GM10266 (cell line): ENCODE data around the gene GRIK4.

ENCODE experiments used
- DNase-seq: peaks from one replicate; pipeline ENCODE4 v3.0.0; 2012; ENCODE audit errors: extremely low spot score
- CTCF ChIP-seq: IDR thresholded peaks from 2 replicates; pipeline ENCODE4 v1.5.1; 2012; ENCODE audit warnings: mild to moderate bottlenecking, low read depth; ENCODE audit not compliant: control insufficient read depth, insufficient read depth; ENCODE audit errors: missing control alignments

GRIK4 gene

GRCh38 chr11:120814531-120815318 is 303.2 kb downstream of the GRIK4 start:
- no peak for DNase-seq
- no peak for TF ChIP-seq CTCF

DNA sequence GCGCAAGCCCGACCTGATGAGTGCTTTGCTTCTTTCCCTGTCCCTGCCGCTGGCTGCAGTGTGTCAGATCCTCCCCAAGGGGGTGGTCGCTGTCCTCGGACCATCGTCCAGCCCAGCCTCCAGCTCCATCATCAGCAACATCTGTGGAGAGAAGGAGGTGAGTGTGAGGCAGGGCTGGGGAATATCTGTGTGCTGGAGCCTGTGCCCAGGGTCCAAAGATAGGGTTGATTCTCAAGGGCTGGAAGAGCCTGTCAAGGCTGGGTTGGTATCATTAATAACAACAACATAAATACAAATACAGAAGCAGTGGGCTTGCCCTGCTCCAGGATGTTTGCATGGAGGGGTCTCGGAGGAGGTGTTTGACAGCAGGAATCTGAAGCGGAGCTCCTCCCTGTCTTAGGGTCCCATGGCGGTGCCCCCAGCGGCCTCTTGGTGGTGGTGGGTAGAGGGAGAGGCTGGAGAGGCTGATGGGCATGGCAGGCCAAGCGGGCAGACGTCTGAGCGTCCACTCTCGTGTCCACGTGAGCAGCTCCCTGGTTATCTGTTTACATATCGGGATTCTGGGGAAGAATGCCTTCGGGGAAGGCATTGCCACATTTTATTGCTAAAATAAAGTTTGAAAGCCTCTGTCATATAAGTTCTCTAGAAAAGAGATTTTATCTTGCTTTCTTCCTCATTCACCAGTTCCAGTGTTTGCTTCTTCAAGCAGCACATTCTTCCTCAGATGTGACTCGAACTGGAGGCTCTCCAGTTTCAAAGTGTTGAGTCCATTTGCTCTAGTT is 304.0 kb downstream of the GRIK4 start:
- TF ChIP-seq CTCF, result no peak
- no peak for DNase-seq

DNA sequence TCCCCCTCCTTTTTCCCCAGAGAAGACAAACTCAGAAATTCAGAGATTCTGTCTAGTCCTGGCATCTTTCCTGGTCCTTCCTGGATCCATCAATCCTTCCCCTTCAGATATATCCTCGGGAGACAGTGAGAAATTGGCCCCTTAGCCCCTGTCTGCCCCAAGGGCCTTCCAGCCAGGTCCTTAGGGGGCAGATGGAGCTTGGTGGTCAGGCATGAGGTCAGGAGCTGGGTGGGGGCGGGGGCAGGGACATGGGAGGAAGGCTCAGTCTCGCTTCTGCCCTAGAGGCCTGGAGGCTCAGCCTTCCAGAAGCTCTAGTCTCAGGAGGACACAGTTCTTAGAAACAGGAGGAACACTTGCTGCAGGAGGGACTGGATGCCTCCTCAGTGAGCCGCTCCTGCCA is 304.6 kb downstream of the GRIK4 start:
- no peak for TF ChIP-seq CTCF
- DNase-seq, result no peak

GRCh38 chr11:120816711-120817110 is 305.2 kb downstream of the GRIK4 start:
- TF ChIP-seq CTCF, result no peak
- no peak for DNase-seq

DNA sequence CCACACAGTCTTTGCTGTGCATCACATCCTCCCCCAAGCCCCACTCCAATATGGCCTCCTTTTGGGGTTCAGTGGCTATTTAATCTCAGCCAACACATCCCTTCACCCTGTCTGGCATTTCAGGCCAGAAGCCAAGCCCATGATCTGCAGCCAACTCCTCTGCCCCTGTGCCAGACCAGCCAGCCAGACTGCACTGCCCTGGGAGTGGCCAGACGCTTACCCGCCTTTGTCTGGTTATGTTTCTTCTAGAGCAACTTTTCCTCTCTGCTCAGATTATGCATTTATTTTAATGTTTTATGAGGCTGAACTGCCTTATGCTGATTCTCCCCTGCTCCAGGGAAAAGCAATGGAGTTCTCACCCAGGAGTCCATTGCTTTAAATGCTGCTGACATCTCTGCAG is 305.6 kb downstream of the GRIK4 start:
- TF ChIP-seq CTCF, result no peak
- DNase-seq, result no peak

GRCh38 chr11:120818097-120818496 is 306.5 kb downstream of the GRIK4 start:
- DNase-seq, result no peak
- TF ChIP-seq CTCF, result no peak

DNA sequence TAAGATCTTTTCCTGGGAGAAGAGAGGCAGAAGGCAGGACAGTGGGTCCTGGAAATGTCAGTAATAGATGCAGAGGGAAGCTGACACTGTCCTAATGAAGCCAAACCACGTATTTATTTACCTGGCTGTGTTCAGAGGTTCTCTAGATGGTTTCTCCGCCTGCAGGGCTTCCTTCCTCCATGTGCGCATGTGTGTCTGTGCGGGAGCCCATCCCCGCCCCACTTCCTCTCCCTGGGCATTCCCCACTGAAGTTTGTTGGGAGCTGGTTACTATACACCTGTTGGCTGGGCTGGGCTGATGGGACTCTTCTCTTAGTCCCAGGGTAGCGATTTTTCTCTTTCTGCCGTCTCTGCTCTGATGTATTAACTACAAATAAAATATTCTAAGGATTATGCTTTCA is 307.5 kb downstream of the GRIK4 start:
- DNase-seq, result no peak
- TF ChIP-seq CTCF, result no peak
